ENCODE measurements around the gene RAB26.
"Not testable (repeated sequence)": the region's sequence is repeated elsewhere in the genome, so short reads cannot be mapped to it uniquely, and the experiment has no call there.

RAB26 gene

GRCh38 chr16:2199095-2199494 is 50.7 kb downstream of the RAB26 start:
- no peak for DNase-seq

- DNase-seq: no peak
Measured at GRCh38 chr16:2199621-2200139, 51.3 kb downstream of the RAB26 start.

DNA sequence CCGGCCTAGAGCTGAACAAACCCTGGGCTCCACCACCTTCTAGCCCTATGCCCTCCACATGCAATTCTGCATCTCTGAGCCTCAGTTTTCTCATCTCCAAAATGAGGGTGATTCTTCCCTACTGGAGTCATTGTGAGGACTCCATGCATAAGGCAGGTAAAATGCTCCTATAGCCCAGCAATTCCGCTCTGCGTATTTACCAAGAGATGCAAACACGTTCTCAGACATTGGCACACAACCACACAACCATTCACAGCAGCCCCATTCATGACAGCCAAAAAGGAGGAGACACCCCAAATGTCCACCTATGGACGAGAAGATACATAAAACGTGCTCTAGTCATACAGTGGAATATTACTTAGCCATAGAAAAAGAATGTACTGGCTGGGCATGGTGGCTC is 51.9 kb downstream of the RAB26 start:
- DNase-seq: no peak

- DNase-seq: not testable (repeated sequence)
Measured at GRCh38 chr16:2203119-2203688, 54.8 kb downstream of the RAB26 start.

All from activated effector memory CD4-positive, alpha-beta T cell treated with Interleukin-2 at 50 U/mL for 16 hours (primary cell).